BE2C (cell line): ENCODE data around the gene MDM2.
A peak's percentile ranks its signal among the peaks of the same experiment; 100 is the strongest.

Experiments
- DNase-seq: peaks from one replicate; pipeline ENCODE4 v3.0.0-alpha.2; 2020
- H3K27me3 ChIP-seq: fragments of 250-450 bp; sonication (Bioruptor Pico); 2 replicates; pipeline ENCODE4 v1.5.1; 2020; ENCODE audit warnings: mild to moderate bottlenecking
- H3K36me3 ChIP-seq: fragments of 250-450 bp; sonication (Bioruptor Pico); 2 replicates; pipeline ENCODE4 v1.5.1; 2020; ENCODE audit warnings: mild to moderate bottlenecking
- H3K4me1 ChIP-seq: fragments of 250-450 bp; sonication (Bioruptor Pico); 2 replicates; pipeline ENCODE4 v1.5.1; 2020
- H3K4me3 ChIP-seq: 2 replicates; pipeline ENCODE4 v1.5.1; 2011; ENCODE audit warnings: low read depth, low read length
- H3K9me3 ChIP-seq: fragments of 250-450 bp; sonication (Bioruptor Pico); 2 replicates; pipeline ENCODE4 v1.5.1; 2020
- CTCF ChIP-seq: IDR thresholded peaks from 2 replicates; pipeline ENCODE4 v1.5.1; 2012; ENCODE audit warnings: mild to moderate bottlenecking, low read depth, low read length

MDM2 gene

GRCh38 chr12:68792952-68793351, 15.0 kb upstream of the MDM2 start:
- H3K9me3 ChIP-seq: no peaks in the 10 kb centered on the region
- TF ChIP-seq CTCF: no peak
- H3K36me3 ChIP-seq: no peaks in the 10 kb centered on the region
- no peaks in the 10 kb centered on the region for H3K4me1 ChIP-seq
- no peak overlapping the region for H3K4me3 ChIP-seq
- H3K27me3 ChIP-seq: no peaks in the 10 kb centered on the region
- peak; percentile 12 for DNase-seq

GRCh38 chr12:68793436-68793835, 14.5 kb upstream of the MDM2 start:
- no peak overlapping the region for H3K4me3 ChIP-seq
- H3K4me1 ChIP-seq: no peaks in the 10 kb centered on the region

GRCh38 chr12:68793975-68794652, 13.9 kb upstream of the MDM2 start:
- Histone ChIP-seq H3K27me3 (no peaks in the 10 kb centered on the region), H3K9me3 (no peaks in the 10 kb centered on the region), H3K36me3 (no peaks in the 10 kb centered on the region), H3K4me1 (no peaks in the 10 kb centered on the region), H3K4me3 (no peak overlapping the region)
- no peak for TF ChIP-seq CTCF
- DNase-seq: no peak

More at GRCh38 chr12:68793436-68793835, 14.5 kb upstream of the MDM2 start:
- no peak for DNase-seq
- Histone ChIP-seq H3K27me3 (no peaks in the 10 kb centered on the region), H3K9me3 (no peaks in the 10 kb centered on the region), H3K36me3 (no peaks in the 10 kb centered on the region)
- no peak for TF ChIP-seq CTCF

- Histone ChIP-seq H3K4me1 (no peaks in the 10 kb centered on the region), H3K27me3 (no peaks in the 10 kb centered on the region), H3K9me3 (no peaks in the 10 kb centered on the region), H3K4me3 (no peak overlapping the region), H3K36me3 (no peaks in the 10 kb centered on the region)
- TF ChIP-seq CTCF: no peak
- no peak for DNase-seq
Observed at GRCh38 chr12:68794653-68795251, 13.2 kb upstream of the MDM2 start.

- Histone ChIP-seq H3K27me3 (no peaks in the 10 kb centered on the region), H3K4me3 (no peak overlapping the region), H3K4me1 (no peaks in the 10 kb centered on the region), H3K36me3 (no peaks in the 10 kb centered on the region), H3K9me3 (no peaks in the 10 kb centered on the region)
- no peak for DNase-seq
- TF ChIP-seq CTCF: no peak
Observed at GRCh38 chr12:68796399-68796798, 11.6 kb upstream of the MDM2 start.

GRCh38 chr12:68798882-68799234, 9.1 kb upstream of the MDM2 start:
- no peak overlapping the region for H3K4me3 ChIP-seq
- H3K4me1 ChIP-seq: no peaks in the 10 kb centered on the region
- DNase-seq: no peak
- no peak for TF ChIP-seq CTCF
- H3K27me3 ChIP-seq: no peaks in the 10 kb centered on the region
- no peaks in the 10 kb centered on the region for H3K9me3 ChIP-seq
- H3K36me3 ChIP-seq: no peaks in the 10 kb centered on the region
